22Rv1 (cell line): ENCODE measurements around the gene CLEC16A.

Experiments used
- ZFX ChIP-seq: fragments of 450-650 bp; IDR thresholded peaks from 2 replicates; pipeline ENCODE4 v1.6.1; 2017; ENCODE audit warnings: antibody characterized with exemption, borderline replicate concordance
- TF ChIP-seq, protein P1 (sequence below): fragments of 450-650 bp; IDR thresholded peaks from 2 replicates; pipeline ENCODE4 v1.5.1; 2017; ENCODE audit warnings: mild to moderate bottlenecking

GRCh38 chr16:10949424-10949970 lies 5.1 kb downstream of the CLEC16A start:
- TF ChIP-seq, protein P1, sequence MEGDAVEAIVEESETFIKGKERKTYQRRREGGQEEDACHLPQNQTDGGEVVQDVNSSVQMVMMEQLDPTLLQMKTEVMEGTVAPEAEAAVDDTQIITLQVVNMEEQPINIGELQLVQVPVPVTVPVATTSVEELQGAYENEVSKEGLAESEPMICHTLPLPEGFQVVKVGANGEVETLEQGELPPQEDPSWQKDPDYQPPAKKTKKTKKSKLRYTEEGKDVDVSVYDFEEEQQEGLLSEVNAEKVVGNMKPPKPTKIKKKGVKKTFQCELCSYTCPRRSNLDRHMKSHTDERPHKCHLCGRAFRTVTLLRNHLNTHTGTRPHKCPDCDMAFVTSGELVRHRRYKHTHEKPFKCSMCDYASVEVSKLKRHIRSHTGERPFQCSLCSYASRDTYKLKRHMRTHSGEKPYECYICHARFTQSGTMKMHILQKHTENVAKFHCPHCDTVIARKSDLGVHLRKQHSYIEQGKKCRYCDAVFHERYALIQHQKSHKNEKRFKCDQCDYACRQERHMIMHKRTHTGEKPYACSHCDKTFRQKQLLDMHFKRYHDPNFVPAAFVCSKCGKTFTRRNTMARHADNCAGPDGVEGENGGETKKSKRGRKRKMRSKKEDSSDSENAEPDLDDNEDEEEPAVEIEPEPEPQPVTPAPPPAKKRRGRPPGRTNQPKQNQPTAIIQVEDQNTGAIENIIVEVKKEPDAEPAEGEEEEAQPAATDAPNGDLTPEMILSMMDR = no peak
- no peak for TF ChIP-seq ZFX
